ENCODE measurements around the gene NSMCE4A. TPM values are rescaled to one million over a fixed set of nuclear protein-coding genes. Genes with fewer than 3 reads are reported as not detected.

The NSMCE4A gene
- total and polyA plus RNA-seq, 2 of the 8 experiments (the other 6 are each of a cell fraction or from before 2014, with no cell fraction given): 48.6 to 66.0 TPM

DNA sequence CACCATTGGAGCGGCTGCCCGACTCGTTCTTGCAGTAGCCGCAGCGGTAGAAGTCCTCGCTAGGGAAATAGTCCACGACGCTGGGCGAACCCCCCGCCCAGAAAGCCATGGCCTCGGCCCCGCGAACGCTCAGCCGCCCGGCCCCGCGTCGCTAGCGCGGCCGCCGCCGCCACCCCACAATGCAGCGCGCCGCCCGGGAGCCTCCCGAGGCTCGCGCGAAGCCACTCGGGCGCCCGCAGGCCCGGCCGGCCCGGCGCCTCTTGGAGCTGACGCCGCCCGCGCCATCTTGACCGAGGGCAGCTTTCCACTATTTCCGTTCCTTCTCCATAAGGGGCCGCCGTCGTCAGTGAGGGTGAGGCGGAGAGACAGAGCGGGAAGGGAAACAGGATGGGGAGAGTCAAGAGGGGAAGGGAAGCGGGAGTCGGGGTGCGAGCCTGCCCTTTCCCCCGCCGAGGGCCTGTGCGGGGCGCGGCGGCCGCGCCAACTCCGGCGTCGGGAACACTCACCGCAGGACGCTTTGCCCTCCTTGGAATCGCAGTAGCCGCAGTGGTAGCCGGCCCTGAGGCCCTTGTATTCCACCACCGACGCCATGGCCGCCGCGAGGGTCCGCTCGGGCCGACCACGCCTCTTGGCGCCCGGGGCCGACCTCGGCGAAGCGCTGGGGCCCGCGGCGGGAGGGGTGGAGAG, 47.0 kb downstream of the NSMCE4A start, which contains the start of gene ATE1 (continued):
- TF ChIP-seq, protein P1, sequence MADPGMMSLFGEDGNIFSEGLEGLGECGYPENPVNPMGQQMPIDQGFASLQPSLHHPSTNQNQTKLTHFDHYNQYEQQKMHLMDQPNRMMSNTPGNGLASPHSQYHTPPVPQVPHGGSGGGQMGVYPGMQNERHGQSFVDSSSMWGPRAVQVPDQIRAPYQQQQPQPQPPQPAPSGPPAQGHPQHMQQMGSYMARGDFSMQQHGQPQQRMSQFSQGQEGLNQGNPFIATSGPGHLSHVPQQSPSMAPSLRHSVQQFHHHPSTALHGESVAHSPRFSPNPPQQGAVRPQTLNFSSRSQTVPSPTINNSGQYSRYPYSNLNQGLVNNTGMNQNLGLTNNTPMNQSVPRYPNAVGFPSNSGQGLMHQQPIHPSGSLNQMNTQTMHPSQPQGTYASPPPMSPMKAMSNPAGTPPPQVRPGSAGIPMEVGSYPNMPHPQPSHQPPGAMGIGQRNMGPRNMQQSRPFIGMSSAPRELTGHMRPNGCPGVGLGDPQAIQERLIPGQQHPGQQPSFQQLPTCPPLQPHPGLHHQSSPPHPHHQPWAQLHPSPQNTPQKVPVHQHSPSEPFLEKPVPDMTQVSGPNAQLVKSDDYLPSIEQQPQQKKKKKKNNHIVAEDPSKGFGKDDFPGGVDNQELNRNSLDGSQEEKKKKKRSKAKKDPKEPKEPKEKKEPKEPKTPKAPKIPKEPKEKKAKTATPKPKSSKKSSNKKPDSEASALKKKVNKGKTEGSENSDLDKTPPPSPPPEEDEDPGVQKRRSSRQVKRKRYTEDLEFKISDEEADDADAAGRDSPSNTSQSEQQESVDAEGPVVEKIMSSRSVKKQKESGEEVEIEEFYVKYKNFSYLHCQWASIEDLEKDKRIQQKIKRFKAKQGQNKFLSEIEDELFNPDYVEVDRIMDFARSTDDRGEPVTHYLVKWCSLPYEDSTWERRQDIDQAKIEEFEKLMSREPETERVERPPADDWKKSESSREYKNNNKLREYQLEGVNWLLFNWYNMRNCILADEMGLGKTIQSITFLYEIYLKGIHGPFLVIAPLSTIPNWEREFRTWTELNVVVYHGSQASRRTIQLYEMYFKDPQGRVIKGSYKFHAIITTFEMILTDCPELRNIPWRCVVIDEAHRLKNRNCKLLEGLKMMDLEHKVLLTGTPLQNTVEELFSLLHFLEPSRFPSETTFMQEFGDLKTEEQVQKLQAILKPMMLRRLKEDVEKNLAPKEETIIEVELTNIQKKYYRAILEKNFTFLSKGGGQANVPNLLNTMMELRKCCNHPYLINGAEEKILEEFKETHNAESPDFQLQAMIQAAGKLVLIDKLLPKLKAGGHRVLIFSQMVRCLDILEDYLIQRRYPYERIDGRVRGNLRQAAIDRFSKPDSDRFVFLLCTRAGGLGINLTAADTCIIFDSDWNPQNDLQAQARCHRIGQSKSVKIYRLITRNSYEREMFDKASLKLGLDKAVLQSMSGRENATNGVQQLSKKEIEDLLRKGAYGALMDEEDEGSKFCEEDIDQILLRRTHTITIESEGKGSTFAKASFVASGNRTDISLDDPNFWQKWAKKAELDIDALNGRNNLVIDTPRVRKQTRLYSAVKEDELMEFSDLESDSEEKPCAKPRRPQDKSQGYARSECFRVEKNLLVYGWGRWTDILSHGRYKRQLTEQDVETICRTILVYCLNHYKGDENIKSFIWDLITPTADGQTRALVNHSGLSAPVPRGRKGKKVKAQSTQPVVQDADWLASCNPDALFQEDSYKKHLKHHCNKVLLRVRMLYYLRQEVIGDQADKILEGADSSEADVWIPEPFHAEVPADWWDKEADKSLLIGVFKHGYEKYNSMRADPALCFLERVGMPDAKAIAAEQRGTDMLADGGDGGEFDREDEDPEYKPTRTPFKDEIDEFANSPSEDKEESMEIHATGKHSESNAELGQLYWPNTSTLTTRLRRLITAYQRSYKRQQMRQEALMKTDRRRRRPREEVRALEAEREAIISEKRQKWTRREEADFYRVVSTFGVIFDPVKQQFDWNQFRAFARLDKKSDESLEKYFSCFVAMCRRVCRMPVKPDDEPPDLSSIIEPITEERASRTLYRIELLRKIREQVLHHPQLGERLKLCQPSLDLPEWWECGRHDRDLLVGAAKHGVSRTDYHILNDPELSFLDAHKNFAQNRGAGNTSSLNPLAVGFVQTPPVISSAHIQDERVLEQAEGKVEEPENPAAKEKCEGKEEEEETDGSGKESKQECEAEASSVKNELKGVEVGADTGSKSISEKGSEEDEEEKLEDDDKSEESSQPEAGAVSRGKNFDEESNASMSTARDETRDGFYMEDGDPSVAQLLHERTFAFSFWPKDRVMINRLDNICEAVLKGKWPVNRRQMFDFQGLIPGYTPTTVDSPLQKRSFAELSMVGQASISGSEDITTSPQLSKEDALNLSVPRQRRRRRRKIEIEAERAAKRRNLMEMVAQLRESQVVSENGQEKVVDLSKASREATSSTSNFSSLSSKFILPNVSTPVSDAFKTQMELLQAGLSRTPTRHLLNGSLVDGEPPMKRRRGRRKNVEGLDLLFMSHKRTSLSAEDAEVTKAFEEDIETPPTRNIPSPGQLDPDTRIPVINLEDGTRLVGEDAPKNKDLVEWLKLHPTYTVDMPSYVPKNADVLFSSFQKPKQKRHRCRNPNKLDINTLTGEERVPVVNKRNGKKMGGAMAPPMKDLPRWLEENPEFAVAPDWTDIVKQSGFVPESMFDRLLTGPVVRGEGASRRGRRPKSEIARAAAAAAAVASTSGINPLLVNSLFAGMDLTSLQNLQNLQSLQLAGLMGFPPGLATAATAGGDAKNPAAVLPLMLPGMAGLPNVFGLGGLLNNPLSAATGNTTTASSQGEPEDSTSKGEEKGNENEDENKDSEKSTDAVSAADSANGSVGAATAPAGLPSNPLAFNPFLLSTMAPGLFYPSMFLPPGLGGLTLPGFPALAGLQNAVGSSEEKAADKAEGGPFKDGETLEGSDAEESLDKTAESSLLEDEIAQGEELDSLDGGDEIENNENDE (IDR thresholded peaks at IDR 0.05; ENCODE audit: insufficient replicate concordance, low read length): no peak
- TF ChIP-seq BACH1 (IDR thresholded peaks at IDR 0.05; ENCODE audit: low read length) (no peak), CBX8 (IDR thresholded peaks at IDR 0.05; ENCODE audit: borderline replicate concordance, low read depth, low read length) (no peak), YY1 (IDR thresholded peaks at IDR 0.05; ENCODE audit: low read depth, low read length) (peak; percentile 99)
- TF ChIP-seq, protein P2, sequence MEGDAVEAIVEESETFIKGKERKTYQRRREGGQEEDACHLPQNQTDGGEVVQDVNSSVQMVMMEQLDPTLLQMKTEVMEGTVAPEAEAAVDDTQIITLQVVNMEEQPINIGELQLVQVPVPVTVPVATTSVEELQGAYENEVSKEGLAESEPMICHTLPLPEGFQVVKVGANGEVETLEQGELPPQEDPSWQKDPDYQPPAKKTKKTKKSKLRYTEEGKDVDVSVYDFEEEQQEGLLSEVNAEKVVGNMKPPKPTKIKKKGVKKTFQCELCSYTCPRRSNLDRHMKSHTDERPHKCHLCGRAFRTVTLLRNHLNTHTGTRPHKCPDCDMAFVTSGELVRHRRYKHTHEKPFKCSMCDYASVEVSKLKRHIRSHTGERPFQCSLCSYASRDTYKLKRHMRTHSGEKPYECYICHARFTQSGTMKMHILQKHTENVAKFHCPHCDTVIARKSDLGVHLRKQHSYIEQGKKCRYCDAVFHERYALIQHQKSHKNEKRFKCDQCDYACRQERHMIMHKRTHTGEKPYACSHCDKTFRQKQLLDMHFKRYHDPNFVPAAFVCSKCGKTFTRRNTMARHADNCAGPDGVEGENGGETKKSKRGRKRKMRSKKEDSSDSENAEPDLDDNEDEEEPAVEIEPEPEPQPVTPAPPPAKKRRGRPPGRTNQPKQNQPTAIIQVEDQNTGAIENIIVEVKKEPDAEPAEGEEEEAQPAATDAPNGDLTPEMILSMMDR (IDR thresholded peaks at IDR 0.05; ENCODE audit: control extremely low read depth in 1 of 3, insufficient read depth in 1 of 3, low read depth in 1 of 3, low read length in 3 of 3): no peak
- TF ChIP-seq, protein P3, sequence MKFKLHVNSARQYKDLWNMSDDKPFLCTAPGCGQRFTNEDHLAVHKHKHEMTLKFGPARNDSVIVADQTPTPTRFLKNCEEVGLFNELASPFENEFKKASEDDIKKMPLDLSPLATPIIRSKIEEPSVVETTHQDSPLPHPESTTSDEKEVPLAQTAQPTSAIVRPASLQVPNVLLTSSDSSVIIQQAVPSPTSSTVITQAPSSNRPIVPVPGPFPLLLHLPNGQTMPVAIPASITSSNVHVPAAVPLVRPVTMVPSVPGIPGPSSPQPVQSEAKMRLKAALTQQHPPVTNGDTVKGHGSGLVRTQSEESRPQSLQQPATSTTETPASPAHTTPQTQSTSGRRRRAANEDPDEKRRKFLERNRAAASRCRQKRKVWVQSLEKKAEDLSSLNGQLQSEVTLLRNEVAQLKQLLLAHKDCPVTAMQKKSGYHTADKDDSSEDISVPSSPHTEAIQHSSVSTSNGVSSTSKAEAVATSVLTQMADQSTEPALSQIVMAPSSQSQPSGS (IDR thresholded peaks at IDR 0.05; ENCODE audit: low read length): 0 out of 2 replicates have a peak, but pooled peaks have one; percentile 48

Measured in H1 (cell line).